GM20431 (cell line): ENCODE measurements around the gene PCNX2.

Experiments
- in situ Hi-C: fragments of 300-500 bp; cut with MseI, MboI; formaldehyde crosslinking; loops from one replicate; pipeline ENCODE4 v1.15.0; 2020; ENCODE audit warnings: low sequenced_read_pairs; ENCODE audit not compliant: unreplicated experiment

Gene PCNX2

DNA sequence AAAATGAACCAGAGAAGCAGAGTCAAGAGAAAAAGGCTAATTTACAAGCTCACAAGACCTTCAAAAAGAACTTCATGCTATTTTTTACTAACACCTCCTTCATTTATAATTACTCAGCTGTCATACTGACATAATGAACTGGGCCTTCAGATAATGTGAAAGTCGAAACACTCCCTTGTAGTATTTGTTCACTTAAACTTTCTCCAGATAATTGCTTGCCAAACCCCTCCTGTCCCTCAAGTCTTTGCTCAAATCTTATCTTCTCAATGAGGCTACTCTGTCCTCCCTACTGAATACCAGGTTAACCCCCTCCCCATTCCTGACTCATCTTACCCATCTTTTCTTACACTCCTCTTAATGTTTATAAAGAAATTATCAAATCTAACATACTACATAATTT lies 20.9 kb upstream of the PCNX2 start:
- in situ Hi-C loops, result no loop called here

DNA sequence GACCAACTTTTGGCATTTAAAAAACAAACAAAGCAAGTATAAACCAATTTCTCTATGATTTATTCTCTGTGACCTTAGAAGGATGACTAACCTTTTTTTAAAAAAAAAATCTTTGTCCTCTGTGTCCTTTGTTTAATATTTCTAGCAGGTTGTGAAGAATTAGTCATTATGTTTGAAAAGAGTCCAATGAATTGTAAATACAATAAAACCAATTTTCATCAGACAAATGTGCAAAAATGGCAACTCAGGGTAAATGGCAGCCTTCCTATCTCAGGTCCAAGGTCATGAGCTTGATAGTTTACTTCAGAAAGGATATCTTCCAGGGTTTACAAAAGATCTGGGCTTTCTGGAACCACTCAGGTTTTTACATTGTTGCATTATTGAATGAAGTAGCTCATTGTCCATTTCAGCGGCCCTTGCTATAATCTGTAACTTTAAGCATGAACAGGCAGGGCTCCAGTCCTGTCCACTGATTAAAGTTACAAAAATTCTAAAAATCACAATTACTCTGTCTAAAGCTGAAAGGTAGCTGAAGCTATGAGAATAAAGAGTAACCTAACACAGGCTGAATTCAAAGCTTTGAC lies 20.3 kb upstream of the PCNX2 start:
- in situ Hi-C loops, result no loop called here

DNA sequence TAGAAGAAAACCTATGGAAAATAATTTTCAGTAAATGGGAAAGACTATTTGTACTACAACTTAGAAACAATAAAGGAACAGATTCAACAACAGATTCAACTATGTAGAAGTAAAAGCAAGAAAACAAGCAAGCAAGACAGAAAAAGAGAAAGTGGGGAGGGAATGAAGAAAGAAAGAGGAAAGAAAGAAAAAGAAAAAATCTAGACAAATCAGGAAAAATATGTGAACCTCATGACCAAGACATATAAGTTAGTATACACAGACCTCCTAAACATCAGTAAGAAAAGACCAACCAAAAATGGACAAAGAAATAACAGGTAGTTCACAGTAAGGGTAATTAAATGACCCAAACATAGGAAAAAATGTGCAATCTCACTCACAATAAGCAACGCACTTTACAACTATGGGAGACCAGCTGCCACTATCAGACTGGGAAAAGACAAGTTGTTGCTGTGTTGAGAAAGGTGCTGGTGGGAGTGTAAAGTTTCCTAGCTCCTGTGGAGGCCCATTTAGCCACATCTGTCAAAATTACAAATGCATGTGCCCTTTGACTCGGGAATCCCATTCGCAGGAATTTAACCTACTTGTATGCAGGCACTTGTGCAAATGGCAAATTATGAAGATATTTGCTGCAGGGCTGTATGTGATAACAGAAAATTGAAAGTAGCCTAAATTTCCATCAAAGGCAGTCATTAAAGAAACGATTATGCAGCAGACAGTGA lies 18.1 kb upstream of the PCNX2 start:
- in situ Hi-C loops, result no loop called here

DNA sequence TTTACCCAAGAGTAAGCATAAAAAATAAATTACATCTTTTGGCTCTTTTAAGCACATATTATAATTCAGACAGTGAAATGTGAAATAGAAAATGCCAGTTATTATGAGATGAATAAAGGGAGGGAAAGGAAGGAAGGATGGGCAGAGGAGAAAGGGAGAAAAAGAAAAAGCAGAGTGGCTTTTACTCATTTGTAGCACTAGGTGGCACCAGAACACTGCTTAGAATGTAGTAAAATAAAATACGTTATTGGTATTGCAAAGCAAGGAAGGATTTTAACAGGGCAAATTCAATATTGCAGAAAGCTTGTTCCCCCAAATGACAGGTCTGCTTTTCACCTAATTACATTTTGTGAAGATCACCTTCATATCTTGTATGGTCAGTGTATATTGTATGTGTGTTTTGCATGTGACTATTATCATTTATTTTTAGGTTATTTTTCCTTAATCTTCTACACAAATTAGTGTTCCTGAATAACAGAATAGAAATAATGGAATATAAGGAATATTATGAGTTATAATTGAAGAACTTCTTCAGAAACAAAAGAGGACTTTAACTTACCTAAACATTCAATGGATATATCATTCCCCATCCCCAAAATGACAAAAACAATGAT lies 9.1 kb upstream of the PCNX2 start:
- in situ Hi-C loops, result no loop called here

DNA sequence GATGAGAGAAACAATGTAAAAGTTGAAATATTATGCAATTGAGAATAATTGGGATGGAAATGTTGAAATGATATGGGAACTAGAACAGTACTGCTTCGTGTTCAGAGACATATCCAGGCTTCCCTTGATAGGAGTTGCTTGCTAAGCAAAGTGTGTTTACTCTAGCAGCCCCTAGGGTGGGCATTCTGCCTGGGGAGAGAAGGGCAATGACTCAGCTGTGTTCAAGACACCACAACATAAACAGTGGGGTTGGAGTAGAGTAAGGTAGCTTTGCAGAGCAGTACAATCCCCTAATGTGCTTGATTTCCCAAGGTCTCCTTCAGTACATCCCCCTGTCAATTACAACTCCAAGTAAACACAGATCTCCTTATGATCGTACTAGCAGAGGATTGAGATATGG lies 4.8 kb upstream of the PCNX2 start:
- in situ Hi-C loops, result no loop called here

DNA sequence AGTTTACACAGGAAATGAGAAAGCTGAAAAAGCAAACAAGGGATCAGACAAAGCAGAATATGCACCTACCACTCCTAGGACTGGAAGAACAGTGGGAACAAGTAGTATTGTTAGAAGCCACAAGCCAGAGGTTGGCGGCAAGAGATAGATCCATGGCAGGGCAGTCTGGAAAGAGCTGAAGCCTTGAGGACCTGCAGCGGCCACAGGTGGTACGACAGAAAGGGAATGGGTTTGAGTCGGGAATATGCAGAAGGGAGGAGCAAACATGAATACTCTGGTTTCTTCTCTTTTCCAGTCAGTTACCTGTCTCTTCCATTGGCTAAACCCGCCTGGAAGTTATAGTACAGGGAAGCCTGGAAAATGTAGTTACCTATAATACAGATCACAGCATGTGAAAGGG lies 3.9 kb upstream of the PCNX2 start:
- in situ Hi-C loops, result no loop called here

DNA sequence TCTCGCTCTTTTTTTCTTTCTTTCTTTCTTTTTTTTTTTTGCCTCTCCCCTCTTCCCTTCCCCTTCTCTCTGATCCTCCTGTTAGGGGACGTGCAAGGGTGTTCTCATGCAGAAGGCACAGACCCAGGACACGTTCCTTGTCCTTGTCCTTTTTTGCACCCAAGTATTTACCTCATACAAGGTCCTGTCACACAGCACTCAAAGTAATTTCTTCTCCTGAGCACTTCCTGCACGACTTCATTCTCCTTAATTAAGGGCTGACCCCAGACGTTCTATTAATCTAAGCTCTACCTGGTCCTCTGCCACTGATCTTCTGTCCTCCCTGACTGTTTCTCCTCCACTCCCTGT lies 424 bp upstream of the PCNX2 start:
- in situ Hi-C loops, result no loop called here

GRCh38 chr1:233294913-233295236 lies 650 bp downstream of the PCNX2 start:
- in situ Hi-C loops, result no loop called here

DNA sequence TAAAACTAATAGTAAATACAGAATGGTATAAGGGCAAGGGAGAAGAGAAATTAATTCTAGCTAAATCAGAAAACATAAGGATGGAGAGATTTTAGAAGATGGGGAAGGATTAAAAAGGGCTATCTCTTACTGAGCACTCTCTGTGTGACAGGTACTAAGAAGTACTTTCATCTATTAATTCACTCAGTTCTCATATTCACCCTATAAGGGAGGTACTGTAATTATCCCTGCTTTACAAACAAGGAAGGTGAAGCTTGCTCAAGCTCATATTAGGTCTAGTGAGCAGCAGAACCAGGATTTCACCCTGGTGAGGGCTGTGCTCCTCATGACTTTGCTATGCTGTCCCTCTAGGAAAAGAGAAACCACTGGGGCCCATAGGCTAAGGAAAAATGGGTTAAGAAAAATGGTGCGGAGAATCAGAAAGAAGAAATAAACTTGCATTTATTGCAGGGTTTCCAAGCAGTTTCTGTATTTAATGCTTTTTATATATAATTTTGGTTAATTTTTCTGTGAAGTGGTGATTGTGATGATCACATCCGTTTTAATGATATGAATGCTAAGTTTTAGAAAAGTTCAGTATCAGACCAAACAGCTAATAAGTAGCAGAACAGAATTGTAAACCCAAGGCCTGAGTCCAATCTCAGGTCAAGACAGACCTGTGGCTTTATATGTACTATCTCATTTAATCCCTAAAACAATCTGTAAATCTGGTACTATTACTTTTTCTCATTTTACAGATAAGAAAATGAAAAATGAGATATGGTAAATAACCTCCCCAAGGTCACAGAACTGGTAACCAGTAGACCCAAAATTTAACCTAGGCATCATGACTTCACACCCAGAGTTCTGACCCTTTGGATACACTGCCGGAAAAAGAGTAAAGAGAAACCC lies 1.7 kb downstream of the PCNX2 start:
- in situ Hi-C loops, result no loop called here

GRCh38 chr1:233290396-233291034 lies 5.0 kb downstream of the PCNX2 start:
- in situ Hi-C loops, result no loop called here

GRCh38 chr1:233289676-233290075 lies 5.8 kb downstream of the PCNX2 start:
- in situ Hi-C loops, result no loop called here

GRCh38 chr1:233282582-233282886 lies 13.0 kb downstream of the PCNX2 start:
- in situ Hi-C loops, result no loop called here

DNA sequence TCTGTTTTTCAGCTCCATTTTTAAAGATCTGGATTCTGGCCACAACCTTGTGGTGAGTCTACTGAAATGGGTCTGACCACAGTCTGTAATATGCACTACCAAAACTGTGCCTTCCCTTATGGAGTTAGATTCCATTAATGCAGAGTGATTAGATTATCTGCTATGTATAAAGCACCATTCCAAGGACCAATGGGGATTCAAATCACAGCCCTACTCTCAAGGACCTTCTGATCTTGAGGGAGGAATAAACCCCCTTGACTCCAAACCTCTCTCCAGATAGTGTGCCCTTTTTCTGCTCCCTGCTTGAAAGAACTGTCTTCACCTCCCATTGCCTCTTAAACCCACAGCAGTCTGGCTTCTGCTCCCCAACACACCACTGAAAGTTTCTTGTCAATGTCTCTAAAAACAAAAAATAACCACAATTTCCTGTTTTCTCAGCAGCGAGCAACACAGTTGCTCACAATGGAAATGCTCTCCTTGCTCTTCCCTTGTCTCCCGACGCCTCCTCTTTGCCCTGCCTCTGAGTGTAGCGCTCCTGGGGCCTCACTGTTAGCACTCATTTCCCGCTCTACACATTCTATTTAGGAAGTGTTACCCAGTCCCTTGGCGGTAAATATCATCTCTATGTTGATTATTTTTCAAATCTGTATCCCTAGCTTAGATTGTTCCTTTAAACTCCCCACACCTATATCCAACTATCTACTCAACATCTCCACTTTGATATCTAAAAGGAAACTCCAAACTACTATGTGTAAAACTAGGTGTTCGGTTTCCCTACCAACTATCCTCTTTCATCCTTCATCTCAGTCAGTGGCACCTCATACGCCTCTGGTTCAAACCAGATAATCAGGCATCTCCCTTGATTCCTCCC lies 13.6 kb downstream of the PCNX2 start:
- in situ Hi-C loops, result no loop called here

GRCh38 chr1:233279971-233280370 lies 15.6 kb downstream of the PCNX2 start:
- in situ Hi-C loops, result no loop called here

DNA sequence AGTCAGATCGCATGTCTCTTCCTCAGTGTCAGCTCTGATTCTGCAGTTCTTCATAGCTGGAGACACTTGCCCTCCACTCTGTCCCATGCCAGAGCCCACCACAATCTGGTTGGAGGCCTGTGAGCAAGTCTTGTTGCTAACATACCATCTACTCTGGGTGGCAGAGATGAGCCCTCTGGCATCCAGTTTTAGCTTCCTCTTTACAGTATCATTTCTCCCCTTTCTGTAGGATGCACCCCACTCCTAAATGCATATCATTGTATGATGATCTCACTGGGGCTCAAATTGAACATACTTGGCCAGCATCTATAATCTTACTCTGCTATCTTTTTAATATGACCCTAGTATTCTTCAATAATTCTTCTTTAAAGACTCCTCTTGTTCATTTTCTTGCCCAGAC lies 16.9 kb downstream of the PCNX2 start:
- in situ Hi-C loops, result no loop called here

DNA sequence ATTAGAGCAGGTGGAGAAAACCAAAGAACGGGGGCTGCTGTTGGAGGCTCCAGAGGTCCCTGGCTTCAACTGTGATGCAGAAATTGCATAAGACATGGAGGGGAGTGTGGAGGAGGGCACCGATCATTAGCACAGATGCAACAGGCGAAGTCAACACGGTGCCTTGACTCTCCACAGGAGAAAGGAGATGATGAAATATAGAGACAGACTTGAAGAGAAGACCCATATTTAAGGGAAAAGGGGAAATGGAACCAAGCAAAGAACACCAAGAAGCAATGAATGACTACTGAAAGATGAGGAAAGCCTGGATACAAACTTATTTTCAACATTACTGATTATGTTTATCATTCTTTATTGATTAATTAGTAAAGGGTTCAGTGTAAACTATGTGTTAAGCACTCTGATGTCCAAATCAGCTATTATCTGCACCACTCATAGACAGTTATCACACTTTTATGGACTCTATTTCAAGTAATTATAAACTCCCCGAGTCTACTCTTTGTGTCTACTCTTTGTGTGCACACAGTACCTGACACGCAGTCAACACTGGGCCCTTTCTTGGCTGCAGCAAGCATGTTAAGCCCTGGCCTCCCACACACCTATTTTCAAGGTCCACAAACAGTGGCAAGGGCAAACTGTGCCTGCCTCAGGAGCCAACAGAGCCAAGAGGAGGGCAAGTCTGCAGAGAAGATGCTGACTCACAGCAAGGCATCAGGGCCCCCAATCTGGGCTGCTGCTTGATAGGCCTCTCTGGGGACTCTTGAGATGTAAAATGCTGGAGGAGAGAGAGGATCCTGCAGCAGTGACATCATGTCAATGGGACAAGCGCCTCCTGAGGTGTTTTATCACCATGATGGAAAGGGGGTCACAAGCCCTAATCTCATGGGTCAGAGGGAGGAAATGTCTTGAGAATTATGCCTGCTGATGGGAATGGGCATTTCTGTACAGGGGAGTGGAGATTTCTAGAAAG lies 17.6 kb downstream of the PCNX2 start:
- in situ Hi-C loops, result no loop called here

GRCh38 chr1:233269656-233270055 lies 25.9 kb downstream of the PCNX2 start:
- in situ Hi-C loops, result no loop called here

DNA sequence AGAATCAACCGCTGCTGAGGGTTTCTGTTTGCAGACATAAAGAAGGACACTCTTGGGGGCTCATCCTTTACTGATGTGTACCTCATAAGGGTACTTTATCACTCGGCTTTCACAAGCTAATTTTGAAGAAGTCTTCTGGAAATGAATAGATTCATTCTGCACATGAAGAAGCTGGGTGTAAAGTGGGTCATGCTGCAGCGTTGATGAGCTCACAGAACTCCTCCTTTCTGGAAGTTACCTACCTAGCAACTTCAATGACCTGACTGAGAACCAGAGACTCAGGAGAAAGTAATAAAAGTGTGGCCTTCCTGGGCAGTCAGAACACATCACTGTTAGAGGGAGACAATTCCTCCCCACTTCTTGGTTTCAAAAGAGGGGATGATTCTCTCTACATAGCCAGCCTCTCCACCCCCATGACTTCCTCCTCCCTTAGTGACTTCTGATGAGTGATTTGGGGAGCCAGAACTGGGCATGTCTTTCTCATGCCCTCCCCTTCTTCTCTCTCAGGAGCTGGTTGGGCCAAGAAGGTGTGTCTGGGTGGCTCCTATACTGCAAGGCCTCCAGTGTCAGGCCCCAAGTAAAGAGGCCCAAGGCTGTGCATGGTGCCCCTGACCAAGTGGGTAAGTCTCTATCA lies 27.0 kb downstream of the PCNX2 start:
- in situ Hi-C loops, result no loop called here
